ENCODE measurements around the gene SLC25A22. TPM values are rescaled to one million over a fixed set of nuclear protein-coding genes. Genes with fewer than 3 reads are reported as not detected.

The SLC25A22 gene
- total and polyA plus RNA-seq, 10 of the 15 experiments (the other 5 are each of a cell fraction or from before 2014, with no cell fraction given), result 0.27 to 27.0 (median 8.2) TPM

DNA sequence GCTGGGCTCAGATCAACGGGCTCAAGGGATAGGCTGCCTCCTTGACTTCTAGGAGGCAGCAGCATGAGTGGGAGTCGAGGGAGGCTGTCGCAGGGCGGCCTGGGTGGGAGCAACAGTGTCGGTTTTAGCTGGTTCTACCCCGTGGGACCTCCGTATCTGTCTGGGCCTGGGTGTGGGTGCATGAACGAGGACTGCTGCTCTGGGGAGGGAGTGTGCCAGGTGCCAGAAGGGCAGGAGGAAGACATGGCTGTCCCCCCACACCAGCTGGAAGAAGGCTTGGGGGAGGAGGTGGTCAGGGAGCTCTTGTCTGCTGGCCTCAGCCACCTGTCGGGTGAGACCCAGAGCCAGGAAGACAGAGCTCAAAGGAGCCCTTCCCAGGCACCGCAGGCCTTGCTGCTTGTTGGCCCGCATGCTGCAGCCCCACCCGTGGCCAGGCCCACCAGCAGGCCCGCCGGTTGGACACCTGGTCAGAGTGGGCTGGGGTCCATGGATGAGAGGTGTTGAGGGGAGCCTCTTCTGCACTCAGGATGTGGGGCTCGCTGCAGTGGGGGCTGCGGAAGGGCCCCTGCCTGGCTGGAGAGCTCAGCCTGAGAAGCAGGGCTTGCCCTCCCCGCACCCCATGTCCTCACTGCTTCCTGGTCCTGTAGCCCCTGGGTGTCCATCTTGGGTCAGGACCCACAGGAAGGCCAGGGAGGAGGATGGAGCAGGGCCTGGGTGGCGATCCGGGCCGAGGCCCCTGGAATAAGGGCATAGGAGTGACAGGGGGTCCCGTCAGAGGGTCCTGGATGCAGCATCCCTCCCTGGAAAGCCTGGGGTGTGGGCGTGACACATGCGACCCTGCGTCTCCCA lies 11.6 kb downstream of the SLC25A22 start:
- 70% methylated on average over 24 of the region's 24 CpGs for WGBS (ENCODE audit: insufficient coverage, insufficient replicate concordance, low lambda C conversion rate, missing lambda C conversion rate)
- FAIRE-seq, result no peak
- DNase-seq (ENCODE audit: low read depth, low spot score), result no peak
- Histone ChIP-seq H3K9ac (ENCODE audit: control insufficient read depth, insufficient read depth, low read length) (no peak overlapping the region), H3K27ac (ENCODE audit: control insufficient read depth, insufficient read depth) (no peak overlapping the region), H3K4me1 (ENCODE audit: control insufficient read depth, insufficient read depth, low read length) (peaks cover 7% of the 10 kb centered on the region), H3K36me3 (ENCODE audit: control insufficient read depth in 2 of 2, insufficient read depth in 2 of 2, low read length in 1 of 2) (no peaks in the 10 kb centered on the region; a peak in 1 of 4 replicates), H2AFZ (ENCODE audit: control insufficient read depth, low read depth, low read length) (no peak overlapping the region), H3K4me3 (no peak overlapping the region), H3K27me3 (replicated peaks in 1 of 2; ENCODE audit: control insufficient read depth in 2 of 2, insufficient read depth in 2 of 2, low read length in 1 of 2) (no peaks in the 10 kb centered on the region), H4K20me1 (ENCODE audit: control insufficient read depth, insufficient read depth) (no peaks in the 10 kb centered on the region), H3K4me2 (ENCODE audit: control insufficient read depth, insufficient read depth) (no peak overlapping the region), H3K9me3 (replicated peaks; ENCODE audit: control insufficient read depth, insufficient read depth, low read length) (no peaks in the 10 kb centered on the region), H3K79me2 (ENCODE audit: control insufficient read depth, insufficient read depth, low read length) (no peaks in the 10 kb centered on the region)
- ChIA-PET SMC1A (ENCODE audit: uncharacterized antibody, unreplicated experiment) (no interaction called here), RAD21 (ENCODE audit: unreplicated experiment) (interaction anchor here (1.1 kb wide), 1 partner anchor 9 kb away, joined by 3 read pairs; no protein-coding TSS in a partner anchor), POLR2A (no interaction called here), CTCF (no interaction called here)
- intact Hi-C loops (cut with micrococcal nuclease; ENCODE audit: unreplicated experiment), result no loop called here
- TF ChIP-seq, protein P1, sequence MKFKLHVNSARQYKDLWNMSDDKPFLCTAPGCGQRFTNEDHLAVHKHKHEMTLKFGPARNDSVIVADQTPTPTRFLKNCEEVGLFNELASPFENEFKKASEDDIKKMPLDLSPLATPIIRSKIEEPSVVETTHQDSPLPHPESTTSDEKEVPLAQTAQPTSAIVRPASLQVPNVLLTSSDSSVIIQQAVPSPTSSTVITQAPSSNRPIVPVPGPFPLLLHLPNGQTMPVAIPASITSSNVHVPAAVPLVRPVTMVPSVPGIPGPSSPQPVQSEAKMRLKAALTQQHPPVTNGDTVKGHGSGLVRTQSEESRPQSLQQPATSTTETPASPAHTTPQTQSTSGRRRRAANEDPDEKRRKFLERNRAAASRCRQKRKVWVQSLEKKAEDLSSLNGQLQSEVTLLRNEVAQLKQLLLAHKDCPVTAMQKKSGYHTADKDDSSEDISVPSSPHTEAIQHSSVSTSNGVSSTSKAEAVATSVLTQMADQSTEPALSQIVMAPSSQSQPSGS (IDR thresholded peaks at IDR 0.05; ENCODE audit: low read length), result no peak
- TF ChIP-seq POLR2A (IDR thresholded peaks at IDR 0.05; ENCODE audit: low read depth, low read length), result 0 out of 2 replicates have a peak, but pooled peaks have one; percentile 11
- TF ChIP-seq YY1 (IDR thresholded peaks at IDR 0.05; ENCODE audit: low read depth, low read length), result no peak
- TF ChIP-seq BACH1 (IDR thresholded peaks at IDR 0.05; ENCODE audit: borderline replicate concordance), result no peak
- BruUV-seq (replicated peaks), result no TSS peak
- in situ Hi-C loops (cut with MboI), result no loop called here
- ATAC-seq, result no peak

DNA sequence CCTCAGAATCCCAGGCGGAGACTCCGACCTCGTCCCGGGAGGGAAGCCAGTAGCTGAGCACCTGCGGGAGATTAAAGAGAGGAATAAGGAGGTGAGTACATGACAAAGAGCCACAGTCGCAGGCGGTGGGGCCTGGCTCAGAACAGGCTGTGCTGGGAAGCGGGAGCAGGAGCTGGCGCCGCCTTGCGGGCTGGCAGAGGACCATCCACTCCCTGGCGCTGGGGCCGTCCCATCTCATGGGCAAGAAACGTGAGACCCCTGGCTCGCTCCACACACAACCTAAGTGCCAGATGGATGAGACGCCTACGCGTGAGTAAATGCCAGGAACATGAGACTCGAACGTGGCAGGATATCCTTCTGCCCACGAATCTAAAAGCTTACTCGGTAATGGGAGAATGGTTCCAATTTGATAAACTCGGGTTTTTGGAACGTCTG lies 14.5 kb downstream of the SLC25A22 start:
- ChIA-PET CTCF (no interaction called here), SMC1A (ENCODE audit: uncharacterized antibody, unreplicated experiment) (no interaction called here), RAD21 (ENCODE audit: unreplicated experiment) (no interaction called here), POLR2A (interaction anchor here (0.6 kb wide), 1 partner anchor 14 kb away, joined by 3 read pairs; no protein-coding TSS in a partner anchor)
- in situ Hi-C loops (cut with MboI) (no loop called here), intact Hi-C loops (cut with micrococcal nuclease; ENCODE audit: unreplicated experiment) (no loop called here)
- Histone ChIP-seq H3K27ac (ENCODE audit: control insufficient read depth, insufficient read depth) (no peak overlapping the region), H3K27me3 (replicated peaks in 1 of 2; ENCODE audit: control insufficient read depth in 2 of 2, insufficient read depth in 2 of 2, low read length in 1 of 2) (no peaks in the 10 kb centered on the region), H3K4me3 (no peak overlapping the region), H3K9ac (ENCODE audit: control insufficient read depth, insufficient read depth, low read length) (no peak overlapping the region), H4K20me1 (ENCODE audit: control insufficient read depth, insufficient read depth) (no peaks in the 10 kb centered on the region), H3K4me2 (ENCODE audit: control insufficient read depth, insufficient read depth) (no peak overlapping the region), H3K36me3 (ENCODE audit: control insufficient read depth in 2 of 2, insufficient read depth in 2 of 2, low read length in 1 of 2) (no peaks in the 10 kb centered on the region), H3K79me2 (ENCODE audit: control insufficient read depth, insufficient read depth, low read length) (no peaks in the 10 kb centered on the region), H3K9me3 (replicated peaks; ENCODE audit: control insufficient read depth, insufficient read depth, low read length) (no peaks in the 10 kb centered on the region), H3K4me1 (ENCODE audit: control insufficient read depth, insufficient read depth, low read length) (0 out of 2 replicates have a peak, but pooled peaks cover under 1% of the 10 kb centered on the region), H2AFZ (ENCODE audit: control insufficient read depth, low read depth, low read length) (no peak overlapping the region)
- no peak for FAIRE-seq
- DNase-seq (ENCODE audit: low read depth, low spot score), result no peak
- ATAC-seq, result no peak
- 52% methylated on average over 24 of the region's 24 CpGs for WGBS (ENCODE audit: insufficient coverage, insufficient replicate concordance, low lambda C conversion rate, missing lambda C conversion rate)
- no TSS peak for BruUV-seq (replicated peaks)
- TF ChIP-seq KAT2A (conservative IDR thresholded peaks at IDR 0.05; ENCODE audit: control insufficient read depth, low read depth, low read length), result no peak
- TF ChIP-seq, protein P2, sequence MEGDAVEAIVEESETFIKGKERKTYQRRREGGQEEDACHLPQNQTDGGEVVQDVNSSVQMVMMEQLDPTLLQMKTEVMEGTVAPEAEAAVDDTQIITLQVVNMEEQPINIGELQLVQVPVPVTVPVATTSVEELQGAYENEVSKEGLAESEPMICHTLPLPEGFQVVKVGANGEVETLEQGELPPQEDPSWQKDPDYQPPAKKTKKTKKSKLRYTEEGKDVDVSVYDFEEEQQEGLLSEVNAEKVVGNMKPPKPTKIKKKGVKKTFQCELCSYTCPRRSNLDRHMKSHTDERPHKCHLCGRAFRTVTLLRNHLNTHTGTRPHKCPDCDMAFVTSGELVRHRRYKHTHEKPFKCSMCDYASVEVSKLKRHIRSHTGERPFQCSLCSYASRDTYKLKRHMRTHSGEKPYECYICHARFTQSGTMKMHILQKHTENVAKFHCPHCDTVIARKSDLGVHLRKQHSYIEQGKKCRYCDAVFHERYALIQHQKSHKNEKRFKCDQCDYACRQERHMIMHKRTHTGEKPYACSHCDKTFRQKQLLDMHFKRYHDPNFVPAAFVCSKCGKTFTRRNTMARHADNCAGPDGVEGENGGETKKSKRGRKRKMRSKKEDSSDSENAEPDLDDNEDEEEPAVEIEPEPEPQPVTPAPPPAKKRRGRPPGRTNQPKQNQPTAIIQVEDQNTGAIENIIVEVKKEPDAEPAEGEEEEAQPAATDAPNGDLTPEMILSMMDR (IDR thresholded peaks at IDR 0.05 in 2 of 3, conservative IDR thresholded peaks at IDR 0.05 in 1 of 3; ENCODE audit: control insufficient read depth in 2 of 3, extremely low read depth in 1 of 3, insufficient read depth in 1 of 3, low read depth in 3 of 3, low read length in 3 of 3), result peak in 1 of 3 experiments; percentile 19; a peak in 1 of 6 replicates
